Activated naive CD4-positive, alpha-beta T cell (primary cell): ENCODE measurements around the gene THOP1.
"Not testable (repeated sequence)": the region's sequence is repeated elsewhere in the genome, so short reads cannot be mapped to it uniquely, and the experiment has no call there.

Experiments used
- DNase-seq, 4 experiments: peaks; one replicate each; lab custom pipeline; 2025; lab: John Stamatoyannopoulos, UW

Gene THOP1

GRCh38 chr19:2817237-2817829 is 32.0 kb downstream of the THOP1 start:
- DNase-seq, result not testable (repeated sequence)

- DNase-seq, result peak; percentile 96 to 98 (median 97)
These were observed 34.3 kb downstream of the THOP1 start, which contains the start of gene ZNF554 for GRCh38 chr19:2819540-2820111. Gene ZNF554 (plus strand): TSS chr19:2819868. CDS start chr19:2820072, 204 bp downstream.

GRCh38 chr19:2820112-2820702 is 34.9 kb downstream of the THOP1 start:
- no peak for DNase-seq

GRCh38 chr19:2822846-2823245 is 37.5 kb downstream of the THOP1 start:
- DNase-seq, result no peak

- no peak for DNase-seq
These were observed 38.3 kb downstream of the THOP1 start for GRCh38 chr19:2823646-2824045.

GRCh38 chr19:2824129-2824528 is 38.8 kb downstream of the THOP1 start:
- DNase-seq, result no peak

GRCh38 chr19:2827022-2827421 is 41.7 kb downstream of the THOP1 start:
- no peak for DNase-seq

- DNase-seq, result no peak
These were observed 42.7 kb downstream of the THOP1 start for GRCh38 chr19:2827840-2828489.

- no peak for DNase-seq
These were observed 49.1 kb downstream of the THOP1 start for GRCh38 chr19:2834294-2834871.

- no peak for DNase-seq
These were observed 52.1 kb downstream of the THOP1 start for GRCh38 chr19:2837430-2837829.

GRCh38 chr19:2840794-2841791 is 55.8 kb downstream of the THOP1 start, which contains the start of gene ZNF555:
Gene ZNF555 (plus strand): TSS chr19:2841475. CDS start chr19:2841573, 98 bp downstream.
- peak; percentile 94 to 98 (median 96) for DNase-seq

GRCh38 chr19:2841855-2842574 is 56.7 kb downstream of the THOP1 start:
- no peak for DNase-seq

- no peak for DNase-seq
These were observed 59.8 kb downstream of the THOP1 start for GRCh38 chr19:2845107-2845506.

GRCh38 chr19:2846180-2846894 is 61.0 kb downstream of the THOP1 start:
- no peak for DNase-seq

GRCh38 chr19:2847507-2847906 is 62.2 kb downstream of the THOP1 start:
- no peak for DNase-seq

- DNase-seq, result no peak
These were observed 63.3 kb downstream of the THOP1 start for GRCh38 chr19:2848616-2849015.

- DNase-seq, result no peak
These were observed 65.1 kb downstream of the THOP1 start for GRCh38 chr19:2850256-2850925.

GRCh38 chr19:2852598-2852997 is 67.3 kb downstream of the THOP1 start:
- no peak for DNase-seq

- no peak for DNase-seq
These were observed 67.8 kb downstream of the THOP1 start for GRCh38 chr19:2853015-2853606.
